HFFc6 (cell line): ENCODE data around the gene KCNA2. TPM values are rescaled to one million over a fixed set of nuclear protein-coding genes. Genes with fewer than 3 reads are reported as not detected.

Experiments
- DNase-seq: peaks from one replicate; pipeline ENCODE4 v3.0.0-alpha.2; 2018
- H3K27ac Mint-ChIP-seq: 2 replicates; pipeline ENCODE4 v1.8.0; 2020; ENCODE audit warnings: mild to moderate bottlenecking, mixed read lengths
- H3K27me3 Mint-ChIP-seq: 2 replicates; pipeline ENCODE4 v1.8.0; 2021; ENCODE audit warnings: mild to moderate bottlenecking, moderate library complexity, mixed read lengths; ENCODE audit not compliant: insufficient read depth
- H3K36me3 Mint-ChIP-seq: 2 replicates; pipeline ENCODE4 v1.8.0; 2021; ENCODE audit warnings: low read depth, mixed read lengths
- H3K4me1 Mint-ChIP-seq: 2 replicates; pipeline ENCODE4 v1.8.0; 2020; ENCODE audit warnings: low read depth, mixed read lengths
- H3K4me3 Mint-ChIP-seq: 2 replicates; pipeline ENCODE4 v1.8.0; 2020; ENCODE audit warnings: mild to moderate bottlenecking, moderate library complexity, mixed read lengths
- H3K9me3 Mint-ChIP-seq: 2 replicates; pipeline ENCODE4 v1.8.0; 2020; ENCODE audit warnings: mild to moderate bottlenecking, mixed read lengths
- CTCF ChIP-seq: fragments of 200-600 bp; sonication (generic); IDR thresholded peaks from 2 replicates; pipeline ENCODE4 v1.5.0; 2021; ENCODE audit warnings: antibody characterized with exemption, mild to moderate bottlenecking
- total RNA-seq, 6 experiments: library from RNA; stranded (reverse); fragmentation: NEBNext Ultra II Directional; extraction: Animal tissue kit (Norgen Biotek cat#: 25700); gene quantifications; 2 replicates in 1 of 6; 3 replicates in 5 of 6; pipeline ENCODE4 v1.2.3, GENCODE V29; 2021

Gene KCNA2
- total RNA-seq, 6 experiments from 2014 or later: not detected

GRCh38 chr1:110583505-110583904 lies 22.7 kb downstream of the KCNA2 start:
- no peaks in the 10 kb centered on the region for H3K36me3 Mint-ChIP-seq
- no peaks in the 10 kb centered on the region for H3K9me3 Mint-ChIP-seq
- H3K27me3 Mint-ChIP-seq: peaks cover 28% of the 10 kb centered on the region; the same call in 1 of the 2 replicates
- H3K4me3 Mint-ChIP-seq: no peak overlapping the region
- H3K27ac Mint-ChIP-seq: no peak overlapping the region
- no peak for DNase-seq
- TF ChIP-seq CTCF: no peak
- H3K4me1 Mint-ChIP-seq: no peaks in the 10 kb centered on the region

GRCh38 chr1:110582378-110582777 lies 23.8 kb downstream of the KCNA2 start:
- Mint-ChIP-seq H3K27me3 (peaks cover 25% of the 10 kb centered on the region; the same call in 1 of the 2 replicates), H3K4me1 (no peaks in the 10 kb centered on the region), H3K9me3 (no peaks in the 10 kb centered on the region), H3K36me3 (no peaks in the 10 kb centered on the region), H3K27ac (no peak overlapping the region), H3K4me3 (no peak overlapping the region)
- DNase-seq: no peak
- no peak for TF ChIP-seq CTCF

- Mint-ChIP-seq H3K27ac (no peak overlapping the region), H3K4me1 (no peaks in the 10 kb centered on the region), H3K36me3 (no peaks in the 10 kb centered on the region), H3K9me3 (no peaks in the 10 kb centered on the region), H3K27me3 (peaks cover 23% of the 10 kb centered on the region; the same call in 1 of the 2 replicates), H3K4me3 (no peak overlapping the region)
- TF ChIP-seq CTCF: no peak
- no peak for DNase-seq
Measured at GRCh38 chr1:110581682-110582145, 24.4 kb downstream of the KCNA2 start.

- H3K27me3 Mint-ChIP-seq: peaks cover 18% of the 10 kb centered on the region; the same call in 1 of the 2 replicates
- TF ChIP-seq CTCF: no peak
- no peaks in the 10 kb centered on the region for H3K4me1 Mint-ChIP-seq
Measured at GRCh38 chr1:110580244-110580643, 25.9 kb downstream of the KCNA2 start.

GRCh38 chr1:110579460-110579859 lies 26.7 kb downstream of the KCNA2 start:
- no peak for DNase-seq
- H3K27me3 Mint-ChIP-seq: peaks cover 11% of the 10 kb centered on the region; the same call in 1 of the 2 replicates
- no peak overlapping the region for H3K27ac Mint-ChIP-seq
- no peaks in the 10 kb centered on the region for H3K36me3 Mint-ChIP-seq
- no peaks in the 10 kb centered on the region for H3K4me1 Mint-ChIP-seq
- no peaks in the 10 kb centered on the region for H3K9me3 Mint-ChIP-seq
- no peak for TF ChIP-seq CTCF
- H3K4me3 Mint-ChIP-seq: no peak overlapping the region

More at GRCh38 chr1:110580244-110580643, 25.9 kb downstream of the KCNA2 start:
- no peak for DNase-seq
- Mint-ChIP-seq H3K9me3 (no peaks in the 10 kb centered on the region), H3K4me3 (no peak overlapping the region), H3K27ac (no peak overlapping the region), H3K36me3 (no peaks in the 10 kb centered on the region)

GRCh38 chr1:110576441-110576840 lies 29.7 kb downstream of the KCNA2 start:
- no peak overlapping the region for H3K27ac Mint-ChIP-seq
- H3K4me1 Mint-ChIP-seq: no peaks in the 10 kb centered on the region
- H3K36me3 Mint-ChIP-seq: no peaks in the 10 kb centered on the region
- no peaks in the 10 kb centered on the region for H3K9me3 Mint-ChIP-seq
- H3K27me3 Mint-ChIP-seq: peaks cover 6% of the 10 kb centered on the region; the same call in 1 of the 2 replicates
- DNase-seq: no peak
- TF ChIP-seq CTCF: no peak
- no peak overlapping the region for H3K4me3 Mint-ChIP-seq
